OCI-LY7 (cell line): ENCODE data around the gene ADISSP. TPM values are rescaled to one million over a fixed set of nuclear protein-coding genes. Genes with fewer than 3 reads are reported as not detected.

Experiments
- BruUV-seq: library from RNA; stranded (reverse); fragments of 400-500 nt; replicated peaks from 2 replicates; lab custom pipeline; 2021; lab: Mats Ljungman, UMichigan
- CTCF ChIA-PET: fragments of 300-600 bp; sonication (Branson Sonifier 250); formaldehyde crosslinking; loops from one replicate; lab custom pipeline; 2022; ENCODE audit warnings: antibody characterized with exemption; ENCODE audit not compliant: unreplicated experiment; lab: Charles Lee
- POLR2A ChIA-PET: fragments of 300-600 bp; sonication (Branson Sonifier 250); formaldehyde crosslinking; loops from one replicate; lab custom pipeline; 2022; ENCODE audit warnings: antibody characterized with exemption; lab: Charles Lee
- DNase-seq: peaks from one replicate; pipeline ENCODE4 v3.0.0-alpha.2; 2015; ENCODE audit warnings: low spot score
- H2AFZ ChIP-seq: fragments of 200-600 bp; sonication (generic), shearing (Covaris generic); 2 replicates; pipeline ENCODE4 v1.6.1; 2014; ENCODE audit warnings: mild to moderate bottlenecking, antibody characterized with exemption, low read length, moderate library complexity
- H3K27ac ChIP-seq: fragments of 200-600 bp; sonication (generic); 2 replicates; pipeline ENCODE4 v1.5.1; 2014; ENCODE audit warnings: mixed run types, low read depth, mild to moderate bottlenecking, moderate library complexity, low read length, inconsistent platforms; ENCODE audit not compliant: poor library complexity, severe bottlenecking
- H3K36me3 ChIP-seq: fragments of 200-600 bp; sonication (generic); 2 replicates; pipeline ENCODE4 v1.6.1; 2014; ENCODE audit warnings: mild to moderate bottlenecking, antibody characterized with exemption, low read length, moderate library complexity, mixed read lengths; ENCODE audit not compliant: insufficient read depth
- H3K4me1 ChIP-seq: fragments of 200-600 bp; sonication (generic); 2 replicates; pipeline ENCODE4 v1.5.1; 2014; ENCODE audit warnings: mild to moderate bottlenecking, low read length; ENCODE audit not compliant: insufficient read depth, poor library complexity, severe bottlenecking
- H3K4me2 ChIP-seq: fragments of 200-600 bp; sonication (generic); 2 replicates; pipeline ENCODE4 v1.6.1; 2014; ENCODE audit warnings: mild to moderate bottlenecking, low read length
- H3K4me3 ChIP-seq: fragments of 200-600 bp; sonication (generic); 2 replicates; pipeline ENCODE4 v1.5.1; 2014; ENCODE audit warnings: mild to moderate bottlenecking, low read depth, low read length; ENCODE audit not compliant: poor library complexity, severe bottlenecking
- H3K79me2 ChIP-seq: fragments of 200-600 bp; sonication (generic); 2 replicates; pipeline ENCODE4 v1.6.1; 2016; ENCODE audit warnings: low read depth, mild to moderate bottlenecking, low read length, moderate library complexity, mixed read lengths; ENCODE audit not compliant: insufficient read depth
- H3K9me2 ChIP-seq: fragments of 200-600 bp; sonication (generic); 2 replicates; pipeline ENCODE4 v1.6.1; 2016; ENCODE audit warnings: mild to moderate bottlenecking, low read length, mixed read lengths; ENCODE audit not compliant: insufficient read depth
- H3K9me3 ChIP-seq: fragments of 200-600 bp; sonication (generic); 2 replicates; pipeline ENCODE4 v1.6.1; 2014; ENCODE audit warnings: mild to moderate bottlenecking, mixed run types, low read length, mixed read lengths
- H4K20me1 ChIP-seq: fragments of 200-600 bp; sonication (generic); 2 replicates; pipeline ENCODE4 v1.6.1; 2014; ENCODE audit warnings: mild to moderate bottlenecking, antibody characterized with exemption, low read length, moderate library complexity, mixed read lengths; ENCODE audit not compliant: insufficient read depth
- EZH2phosphoT487 ChIP-seq: fragments of 200-600 bp; sonication (generic); IDR thresholded peaks from 2 replicates; pipeline ENCODE4 v1.6.1; 2018; ENCODE audit warnings: low read depth, borderline replicate concordance, mild to moderate bottlenecking, mixed run types, antibody characterized with exemption, low read length, moderate library complexity, mixed read lengths
- intact Hi-C: fragments of 100-400 bp; cut with micrococcal nuclease; formaldehyde crosslinking; loops from one replicate; pipeline ENCODE4 v1.10.0; 2022; ENCODE audit not compliant: unreplicated experiment
- total RNA-seq, 2 experiments: library from RNA; depleted of rRNA in 1 of 2; stranded (reverse); fragments of >200 nt in 1 of 2; shearing (Covaris generic) in 1 of 2; gene quantifications; 2 replicates each; pipeline ENCODE4 v1.2.3, GENCODE V29; 2014 to 2022
- TF ChIP-seq, protein P1 (sequence below): fragments of 200-600 bp; sonication (generic); conservative IDR thresholded peaks from 2 replicates; pipeline ENCODE4 v1.5.1; 2014; ENCODE audit warnings: mild to moderate bottlenecking, antibody characterized with exemption, low read length, moderate library complexity, mixed read lengths

ADISSP gene
- total RNA-seq, 2 experiments from 2014 or later, result 64.4 to 66.7 TPM

DNA sequence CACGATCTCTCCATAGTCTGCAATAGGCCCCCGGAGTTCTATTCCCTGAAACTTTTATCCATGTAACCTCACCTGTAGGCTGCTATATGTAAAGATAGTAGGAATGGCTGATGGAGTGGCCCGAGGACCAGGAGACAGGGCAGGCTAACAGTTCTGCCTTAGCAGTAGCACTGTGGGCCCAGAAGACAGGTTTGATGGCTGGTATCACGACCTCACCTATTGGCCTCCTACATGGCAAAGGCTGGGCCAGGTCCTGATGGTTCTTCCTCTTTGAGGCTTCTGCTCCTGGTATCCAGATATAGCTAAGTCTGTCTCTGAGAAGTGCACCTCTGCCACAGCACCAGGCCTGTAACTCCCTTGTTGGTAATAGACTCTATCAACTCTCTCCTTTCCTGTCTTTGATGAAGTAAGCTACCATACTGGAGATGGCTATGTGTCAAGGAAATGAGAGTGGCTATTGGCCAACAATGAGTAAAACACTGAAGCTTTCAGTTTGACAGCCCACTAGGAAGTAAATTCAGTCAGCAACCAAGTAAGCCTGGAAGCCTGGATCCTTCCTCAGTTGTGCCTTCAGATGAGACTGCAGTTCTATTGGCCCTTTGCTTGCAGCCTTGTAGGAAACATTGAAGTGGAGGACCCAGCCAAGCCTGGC is 8.0 kb upstream of the ADISSP start:
- H3K36me3 ChIP-seq, result no peaks in the 10 kb centered on the region
- CTCF ChIA-PET, result no interaction called here
- no peak for DNase-seq
- H3K9me3 ChIP-seq, result no peaks in the 10 kb centered on the region
- no TSS peak for BruUV-seq
- intact Hi-C loops, result no loop called here
- H3K4me3 ChIP-seq, result no peak overlapping the region
- no peak overlapping the region for H3K27ac ChIP-seq
- H3K79me2 ChIP-seq, result no peaks in the 10 kb centered on the region
- POLR2A ChIA-PET, result no interaction called here
- H2AFZ ChIP-seq, result no peak overlapping the region
- TF ChIP-seq EZH2phosphoT487, result no peak
- TF ChIP-seq, protein P1, sequence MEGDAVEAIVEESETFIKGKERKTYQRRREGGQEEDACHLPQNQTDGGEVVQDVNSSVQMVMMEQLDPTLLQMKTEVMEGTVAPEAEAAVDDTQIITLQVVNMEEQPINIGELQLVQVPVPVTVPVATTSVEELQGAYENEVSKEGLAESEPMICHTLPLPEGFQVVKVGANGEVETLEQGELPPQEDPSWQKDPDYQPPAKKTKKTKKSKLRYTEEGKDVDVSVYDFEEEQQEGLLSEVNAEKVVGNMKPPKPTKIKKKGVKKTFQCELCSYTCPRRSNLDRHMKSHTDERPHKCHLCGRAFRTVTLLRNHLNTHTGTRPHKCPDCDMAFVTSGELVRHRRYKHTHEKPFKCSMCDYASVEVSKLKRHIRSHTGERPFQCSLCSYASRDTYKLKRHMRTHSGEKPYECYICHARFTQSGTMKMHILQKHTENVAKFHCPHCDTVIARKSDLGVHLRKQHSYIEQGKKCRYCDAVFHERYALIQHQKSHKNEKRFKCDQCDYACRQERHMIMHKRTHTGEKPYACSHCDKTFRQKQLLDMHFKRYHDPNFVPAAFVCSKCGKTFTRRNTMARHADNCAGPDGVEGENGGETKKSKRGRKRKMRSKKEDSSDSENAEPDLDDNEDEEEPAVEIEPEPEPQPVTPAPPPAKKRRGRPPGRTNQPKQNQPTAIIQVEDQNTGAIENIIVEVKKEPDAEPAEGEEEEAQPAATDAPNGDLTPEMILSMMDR, result no peak
- no peak overlapping the region for H3K4me2 ChIP-seq
- H3K4me1 ChIP-seq, result peaks cover 3% of the 10 kb centered on the region
- no peaks in the 10 kb centered on the region for H4K20me1 ChIP-seq
- H3K9me2 ChIP-seq, result no peaks in the 10 kb centered on the region

DNA sequence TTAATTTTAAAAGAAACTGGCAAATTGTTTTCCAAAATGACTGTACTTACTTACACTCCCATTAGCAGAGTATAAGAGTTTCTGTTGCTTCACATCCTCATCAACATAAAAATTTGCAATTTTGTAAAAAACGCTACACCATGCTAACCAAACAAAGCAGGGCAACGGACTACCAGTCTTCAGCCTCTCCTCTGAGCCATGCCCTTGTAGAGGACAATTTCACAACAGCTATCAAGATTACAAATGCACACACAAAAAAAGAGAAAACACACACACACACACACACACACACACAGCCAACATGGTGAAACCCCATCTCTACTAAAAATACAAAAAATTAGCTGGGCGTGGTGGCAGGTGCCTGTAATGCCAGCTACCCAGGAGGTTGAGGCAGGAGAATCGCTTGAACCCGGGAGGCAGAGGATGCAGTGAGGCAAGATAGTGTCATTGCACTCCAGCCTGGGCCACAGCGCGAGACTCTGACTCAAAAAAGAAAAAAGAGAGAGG is 4.1 kb upstream of the ADISSP start:
- ChIA-PET POLR2A (interaction anchor here (0.6 kb wide), 1 partner anchor 89 kb away, joined by 7 read pairs; no protein-coding TSS in a partner anchor), CTCF (interaction anchor here (0.6 kb wide), 1 partner anchor 88 kb away, joined by 4 read pairs; no protein-coding TSS in a partner anchor)
- no peaks in the 10 kb centered on the region for H4K20me1 ChIP-seq
- intact Hi-C loops, result no loop called here
- H3K27ac ChIP-seq, result no peak overlapping the region
- peaks cover 9% of the 10 kb centered on the region for H3K4me1 ChIP-seq
- TF ChIP-seq, protein P1, result no peak
- no peak for TF ChIP-seq EZH2phosphoT487
- no peak overlapping the region for H3K4me3 ChIP-seq
- no peak for DNase-seq
- H3K79me2 ChIP-seq, result peaks cover 7% of the 10 kb centered on the region; the same call in 1 of the 2 replicates
- H3K4me2 ChIP-seq, result no peak overlapping the region
- H3K36me3 ChIP-seq, result no peaks in the 10 kb centered on the region
- no TSS peak for BruUV-seq
- no peaks in the 10 kb centered on the region for H3K9me3 ChIP-seq
- no peak overlapping the region for H2AFZ ChIP-seq
- no peaks in the 10 kb centered on the region for H3K9me2 ChIP-seq
